Smooth muscle cell (in vitro differentiated cells): Measurements from ENCODE around the gene IPO9. TPM values are rescaled to one million over a fixed set of nuclear protein-coding genes. Genes with fewer than 3 reads are reported as not detected.

Experiments used
- DNase-seq: peaks from one replicate; lab custom pipeline; 2025; ENCODE audit not compliant: unreplicated experiment; lab: John Stamatoyannopoulos, UW
- H2AFZ ChIP-seq: fragments of 200-600 bp; sonication (generic); 2 replicates; pipeline ENCODE4 v1.6.0; 2016; ENCODE audit warnings: antibody characterized with exemption, low read depth, mild to moderate bottlenecking
- H3F3A ChIP-seq: fragments of 200-600 bp; sonication (generic); 2 replicates; pipeline ENCODE4 v1.6.0; 2017; ENCODE audit warnings: antibody characterized with exemption, low read depth
- H3K27ac ChIP-seq: fragments of 200-600 bp; sonication (generic); 2 replicates; pipeline ENCODE4 v1.5.1; 2016; ENCODE audit warnings: low read depth, mild to moderate bottlenecking
- H3K27me3 ChIP-seq: fragments of 200-600 bp; sonication (generic); 2 replicates; pipeline ENCODE4 v1.6.1; 2016; ENCODE audit warnings: low read depth, mild to moderate bottlenecking
- H3K36me3 ChIP-seq: fragments of 200-600 bp; sonication (generic); 2 replicates; pipeline ENCODE4 v1.5.1; 2016; ENCODE audit warnings: low read depth
- H3K4me1 ChIP-seq: fragments of 200-600 bp; sonication (generic); 2 replicates; pipeline ENCODE4 v1.5.1; 2016; ENCODE audit warnings: low read depth
- H3K4me2 ChIP-seq: fragments of 200-600 bp; sonication (generic); 2 replicates; pipeline ENCODE4 v1.6.0; 2016; ENCODE audit warnings: mild to moderate bottlenecking
- H3K4me3 ChIP-seq: fragments of 200-600 bp; sonication (generic); 2 replicates; pipeline ENCODE4 v1.5.1; 2016; ENCODE audit warnings: mild to moderate bottlenecking
- H3K79me2 ChIP-seq: fragments of 200-600 bp; sonication (generic); 2 replicates; pipeline ENCODE4 v1.6.0; 2016; ENCODE audit warnings: low read depth, mild to moderate bottlenecking
- H3K9ac ChIP-seq: fragments of 200-600 bp; sonication (generic); 2 replicates; pipeline ENCODE4 v1.6.0; 2016; ENCODE audit warnings: low read depth
- H3K9me3 ChIP-seq: fragments of 200-600 bp; sonication (generic); replicated peaks from 2 replicates; pipeline ENCODE4 v1.5.1; 2016; ENCODE audit warnings: low read depth
- H4K20me1 ChIP-seq: fragments of 200-600 bp; sonication (generic); 2 replicates; pipeline ENCODE4 v1.6.0; 2016; ENCODE audit warnings: low read depth
- CTCF ChIP-seq: fragments of 200-600 bp; sonication (generic); IDR thresholded peaks from 2 replicates; pipeline ENCODE4 v1.5.1; 2017; ENCODE audit warnings: borderline replicate concordance, mild to moderate bottlenecking, antibody characterized with exemption; ENCODE audit not compliant: insufficient read depth, poor library complexity, severe bottlenecking
- WGBS: methylation state at CpG from one replicate; pipeline ENCODE4 v1.1.7; 2016; ENCODE audit warnings: low lambda C conversion rate; 5-methylcytosine and 5-hydroxymethylcytosine counted together
- polyA plus RNA-seq: library from polyadenylated mRNA; unstranded; fragments of >200 nt; fragmentation: Nextera tagmentation; extraction: Ambion mirVana; gene quantifications from 2 replicates; pipeline ENCODE4 v1.2.1, GENCODE V29; 2016
- total RNA-seq: library from RNA; depleted of rRNA; stranded (reverse); fragments of >200 nt; gene quantifications from 2 replicates; pipeline ENCODE4 v1.2.3, GENCODE V29; 2014

IPO9 gene
- total and polyA plus RNA-seq, 2 experiments from 2014 or later, result 24.9 to 43.6 TPM

- Histone ChIP-seq H3K27ac (peak overlapping the region; percentile 69), H3K9me3 (no peaks in the 10 kb centered on the region), H3F3A (peaks cover 9% of the 10 kb centered on the region), H4K20me1 (peaks cover 7% of the 10 kb centered on the region), H3K4me3 (no peak overlapping the region), H3K4me1 (no peaks in the 10 kb centered on the region), H3K79me2 (peaks cover 11% of the 10 kb centered on the region), H2AFZ (no peak overlapping the region), H3K27me3 (no peaks in the 10 kb centered on the region), H3K4me2 (peak overlapping the region; percentile 1), H3K36me3 (peaks cover 18% of the 10 kb centered on the region), H3K9ac (no peak overlapping the region)
- DNase-seq, result peak; percentile 15
- WGBS, result 60% methylated on average over 9 of the region's 9 CpGs
- TF ChIP-seq CTCF, result peak; percentile 93
Measured at GRCh38 chr1:201792534-201793305, 36.2 kb upstream of the IPO9 start.

GRCh38 chr1:201793306-201793925 lies 35.5 kb upstream of the IPO9 start:
- TF ChIP-seq CTCF, result no peak
- Histone ChIP-seq H3K4me3 (no peak overlapping the region), H3K9ac (no peak overlapping the region), H3K27me3 (no peaks in the 10 kb centered on the region), H3K9me3 (no peaks in the 10 kb centered on the region), H3K27ac (no peak overlapping the region), H2AFZ (no peak overlapping the region), H3K36me3 (peaks cover 21% of the 10 kb centered on the region), H3K79me2 (peaks cover 11% of the 10 kb centered on the region), H3K4me2 (no peak overlapping the region), H4K20me1 (peaks cover 8% of the 10 kb centered on the region), H3K4me1 (no peaks in the 10 kb centered on the region), H3F3A (peaks cover 9% of the 10 kb centered on the region)
- 82% methylated on average over 11 of the region's 11 CpGs for WGBS
- no peak for DNase-seq

GRCh38 chr1:201795066-201795465 lies 33.9 kb upstream of the IPO9 start:
- Histone ChIP-seq H3F3A (peaks cover 9% of the 10 kb centered on the region), H4K20me1 (peaks cover 8% of the 10 kb centered on the region), H3K27me3 (no peaks in the 10 kb centered on the region), H3K27ac (no peak overlapping the region), H3K4me1 (no peaks in the 10 kb centered on the region), H3K4me3 (no peak overlapping the region), H3K9ac (no peak overlapping the region), H3K9me3 (no peaks in the 10 kb centered on the region), H3K4me2 (no peak overlapping the region), H2AFZ (no peak overlapping the region), H3K36me3 (peaks cover 21% of the 10 kb centered on the region), H3K79me2 (peaks cover 11% of the 10 kb centered on the region)
- 74% methylated on average over 3 of the region's 3 CpGs for WGBS
- TF ChIP-seq CTCF, result peak; percentile 24
- DNase-seq, result no peak
